Transverse colon (tissue), 4 donors: Measurements from ENCODE around the gene CNDP1. TPM values are rescaled to one million over a fixed set of nuclear protein-coding genes. Genes with fewer than 3 reads are reported as not detected.

ENCODE experiments used
- DNase-seq: peaks from one replicate; pipeline ENCODE4 v3.0.0-alpha.2; 2019
- H3K27ac ChIP-seq, 4 donors: fragments of 200-600 bp; sonication (generic); 2 replicates each; pipeline ENCODE4 v1.5.1; 2016 to 2018; ENCODE audit warnings: inconsistent platforms in 4 of 4
- H3K27me3 ChIP-seq: fragments of 200-600 bp; sonication (generic); 2 replicates; pipeline ENCODE4 v1.5.1; 2017; ENCODE audit warnings: inconsistent platforms
- H3K36me3 ChIP-seq, 4 donors: fragments of 200-600 bp; sonication (generic); 2 replicates each; pipeline ENCODE4 v1.5.1; 2017 to 2019; ENCODE audit warnings: inconsistent platforms in 4 of 4
- H3K4me1 ChIP-seq, 4 donors: fragments of 200-600 bp; sonication (generic); 2 replicates each; pipeline ENCODE4 v1.5.1; 2017 to 2020; ENCODE audit warnings: inconsistent platforms in 4 of 4
- H3K4me3 ChIP-seq, 4 donors: fragments of 200-600 bp; sonication (generic); 1 replicate in 1 of 4; 2 replicates in 3 of 4; pipeline versions ENCODE4 v1.5.1 to v1.6.1; 2017 to 2019; ENCODE audit warnings: inconsistent platforms in 4 of 4
- H3K9me3 ChIP-seq, 2 donors: fragments of 200-600 bp; sonication (generic); 2 replicates each; pipeline ENCODE4 v1.5.1; 2017 to 2019; ENCODE audit warnings: inconsistent platforms in 2 of 2
- CTCF ChIP-seq, 5 experiments: fragments of 200-600 bp in 3 of 5; fragments of 450-650 bp in 2 of 5; sonication (generic) in 3 of 5; IDR thresholded peaks; 1 replicate in 2 of 5; 2 replicates in 3 of 5; pipeline ENCODE4 v1.5.1; 2016 to 2017; ENCODE audit warnings: antibody characterized with exemption in 5 of 5, inconsistent platforms in 3 of 5, mild to moderate bottlenecking in 2 of 5, moderate library complexity in 1 of 5
- EP300 ChIP-seq: sonication (generic); formaldehyde crosslinking; IDR thresholded peaks from one replicate; pipeline ENCODE4 v1.6.1; 2017; ENCODE audit warnings: antibody characterized with exemption, low read depth
- POLR2A ChIP-seq: fragments of 450-650 bp; IDR thresholded peaks from one replicate; pipeline ENCODE4 v1.6.1; 2016; ENCODE audit warnings: antibody characterized with exemption, mild to moderate bottlenecking, moderate library complexity
- POLR2AphosphoS5 ChIP-seq, 3 donors: sonication (generic); formaldehyde crosslinking; IDR thresholded peaks; one replicate each; pipeline ENCODE4 v1.6.1; 2016; ENCODE audit warnings: antibody characterized with exemption in 3 of 3
- WGBS, 2 donors: methylation state at CpG; one replicate each; pipeline ENCODE4 v1.1.5; 2018; ENCODE audit warnings: low coverage in 1 of 2; 5-methylcytosine and 5-hydroxymethylcytosine counted together
- in situ Hi-C, 4 donors: fragments of 200-750 bp; cut with MboI; loops; one replicate each; pipeline versions ENCODE4 v1.15.0 to v1.15.1; 2017; ENCODE audit warnings: low sequenced_read_pairs in 3 of 4, low pct_ligation_motif_present in 1 of 4, low pct_unique_long_range_greater_than_20kb in 1 of 4
- intact Hi-C: fragments of 100-400 bp; cut with DNase I; formaldehyde crosslinking; loops from one replicate; pipeline ENCODE4 v1.15.1; 2023; ENCODE audit warnings: low total_unique reads
- total RNA-seq, 4 donors: library from RNA; depleted of rRNA; stranded (reverse); fragments of >200 nt; gene quantifications; one replicate each; pipeline ENCODE4 v1.1.0, GENCODE V29; 2016

The CNDP1 gene
- total RNA-seq, 4 donors from 2014 or later = not detected

GRCh38 chr18:74547860-74548259 is 13.6 kb downstream of the CNDP1 start:
- H3K9me3 ChIP-seq = peaks cover 0 to 11% of the 10 kb centered on the region in 2 donors
- no peaks in the 10 kb centered on the region for H3K27me3 ChIP-seq
- TF ChIP-seq POLR2A (no peak), CTCF (IDR thresholded peaks at IDR 0.05) (no peak), POLR2AphosphoS5 (IDR thresholded peaks at IDR 0.05) (no peak), EP300 (no peak)
- H3K36me3 ChIP-seq = no peaks in the 10 kb centered on the region
- H3K27ac ChIP-seq = no peak overlapping the region
- no peak for DNase-seq
- H3K4me3 ChIP-seq = no peak overlapping the region
- intact Hi-C loops = no loop called here
- in situ Hi-C loops = no loop called here
- WGBS, 2 donors = 94 to 95% methylated on average over 6 to 7 of the region's 7 CpGs
- peaks cover 0 to 12% (median 5%) of the 10 kb centered on the region in 4 donors for H3K4me1 ChIP-seq

GRCh38 chr18:74549591-74550104 is 15.3 kb downstream of the CNDP1 start:
- Histone ChIP-seq H3K4me3 (no peak overlapping the region), H3K27me3 (no peaks in the 10 kb centered on the region), H3K36me3 (no peaks in the 10 kb centered on the region), H3K9me3 (peaks cover 0 to 11% of the 10 kb centered on the region in 2 donors), H3K4me1 (peaks cover 0 to 12% (median 5%) of the 10 kb centered on the region in 4 donors), H3K27ac (no peak overlapping the region)
- no peak for DNase-seq
- WGBS, 2 donors = 100% methylated on average over 1 of the region's 1 CpG
- in situ Hi-C loops = loop anchor here (5.0 to 25.0 kb wide), 6 partner anchors 87 to 362 kb away; partner anchors contain the start of gene DIPK1C (in 1 of the 4)
- intact Hi-C loops = loop anchor here (5.0 to 10.0 kb wide), 2 partner anchors 197 to 355 kb away; no protein-coding TSS in a partner anchor
- TF ChIP-seq CTCF (IDR thresholded peaks at IDR 0.05) (no peak), EP300 (no peak), POLR2A (no peak), POLR2AphosphoS5 (IDR thresholded peaks at IDR 0.05) (no peak)

DNA sequence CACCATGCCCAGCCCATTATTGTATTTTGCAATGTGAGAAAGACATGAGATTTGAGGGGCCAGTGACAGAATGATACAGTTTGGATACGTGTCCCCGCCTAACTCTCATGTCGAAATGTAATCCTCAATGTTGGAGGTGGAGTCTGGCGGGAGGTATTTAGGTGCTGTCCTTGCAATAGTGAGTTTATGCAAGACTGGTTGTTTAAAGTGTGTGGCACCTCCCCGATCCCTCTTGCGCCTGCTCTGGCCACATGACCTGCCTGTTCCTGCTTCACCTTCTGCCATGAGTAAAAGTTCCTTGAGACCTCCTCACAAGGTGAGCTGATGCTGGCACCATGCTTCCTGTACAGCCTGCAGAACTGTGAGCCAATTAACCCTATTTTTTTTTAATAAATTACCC is 16.6 kb downstream of the CNDP1 start:
- intact Hi-C loops (loop anchor here (5.0 to 10.0 kb wide), 2 partner anchors 199 to 356 kb away; no protein-coding TSS in a partner anchor), in situ Hi-C loops (loop anchor here (5.0 to 25.0 kb wide), 6 partner anchors 89 to 364 kb away; partner anchors contain the start of gene DIPK1C (in 1 of the 4))
- H3K27me3 ChIP-seq = no peaks in the 10 kb centered on the region
- 93 to 100% methylated on average over 3 to 6 of the region's 6 CpGs for WGBS, 2 donors
- no peak overlapping the region for H3K4me3 ChIP-seq
- no peak for DNase-seq
- H3K4me1 ChIP-seq = peaks cover 0 to 12% (median 5%) of the 10 kb centered on the region in 4 donors
- no peaks in the 10 kb centered on the region for H3K36me3 ChIP-seq
- H3K9me3 ChIP-seq = peaks cover 0 to 11% of the 10 kb centered on the region in 2 donors
- no peak for TF ChIP-seq EP300
- TF ChIP-seq CTCF (IDR thresholded peaks at IDR 0.05) = no peak
- TF ChIP-seq POLR2AphosphoS5 (IDR thresholded peaks at IDR 0.05) = no peak
- no peak for TF ChIP-seq POLR2A
- H3K27ac ChIP-seq = no peak overlapping the region

- intact Hi-C loops = loop anchor here (5.0 to 10.0 kb wide), 2 partner anchors 199 to 357 kb away; no protein-coding TSS in a partner anchor
- TF ChIP-seq POLR2AphosphoS5 (IDR thresholded peaks at IDR 0.05) (no peak), POLR2A (no peak), CTCF (IDR thresholded peaks at IDR 0.05) (no peak)
- in situ Hi-C loops = loop anchor here (5.0 to 25.0 kb wide), 6 partner anchors 89 to 364 kb away; partner anchors contain the start of gene DIPK1C (in 1 of the 4)
- no peaks in the 10 kb centered on the region for H3K36me3 ChIP-seq
- no peaks in the 10 kb centered on the region for H3K27me3 ChIP-seq
- H3K4me1 ChIP-seq = peaks cover 0 to 12% (median 5%) of the 10 kb centered on the region in 4 donors
- no peak for DNase-seq
- no peak overlapping the region for H3K27ac ChIP-seq
- peaks cover 0 to 11% of the 10 kb centered on the region in 2 donors for H3K9me3 ChIP-seq
- 37 to 51% methylated on average over 2 to 3 of the region's 3 CpGs for WGBS, 2 donors
- H3K4me3 ChIP-seq = no peak overlapping the region
Observed at GRCh38 chr18:74551452-74551851, 17.2 kb downstream of the CNDP1 start.
